GM11168 (cell line): ENCODE results near the gene ABCC8.

ENCODE experiments used
- in situ Hi-C: fragments of 300-500 bp; cut with MboI; formaldehyde crosslinking; loops from one replicate; pipeline ENCODE4 v1.12.0; 2022; ENCODE audit warnings: low sequenced_read_pairs; ENCODE audit not compliant: unreplicated experiment

Gene ABCC8

DNA sequence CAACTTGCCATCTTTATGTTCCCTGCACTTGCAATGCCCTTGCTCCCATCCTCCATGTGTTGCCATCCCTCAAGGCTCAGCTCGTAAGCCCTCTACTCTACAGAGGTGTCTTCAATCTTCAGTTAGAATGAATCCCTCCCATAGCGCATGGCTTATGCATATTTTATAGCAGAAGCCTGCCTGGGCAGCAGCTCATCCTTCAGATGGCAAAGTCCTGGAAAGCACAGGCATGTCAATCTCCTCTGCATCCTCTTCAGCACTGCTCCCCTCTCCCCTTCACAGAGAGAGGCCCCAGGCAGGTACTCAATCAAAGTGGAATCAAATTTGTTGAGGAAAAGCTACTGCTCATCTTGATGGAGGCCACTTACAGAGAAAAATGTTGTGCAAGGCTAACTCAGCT, 31.1 kb upstream of the ABCC8 start:
- in situ Hi-C loops, result loop anchor here (5.0 to 25.0 kb wide), 3 partner anchors 125 to 695 kb away; no protein-coding TSS in a partner anchor

DNA sequence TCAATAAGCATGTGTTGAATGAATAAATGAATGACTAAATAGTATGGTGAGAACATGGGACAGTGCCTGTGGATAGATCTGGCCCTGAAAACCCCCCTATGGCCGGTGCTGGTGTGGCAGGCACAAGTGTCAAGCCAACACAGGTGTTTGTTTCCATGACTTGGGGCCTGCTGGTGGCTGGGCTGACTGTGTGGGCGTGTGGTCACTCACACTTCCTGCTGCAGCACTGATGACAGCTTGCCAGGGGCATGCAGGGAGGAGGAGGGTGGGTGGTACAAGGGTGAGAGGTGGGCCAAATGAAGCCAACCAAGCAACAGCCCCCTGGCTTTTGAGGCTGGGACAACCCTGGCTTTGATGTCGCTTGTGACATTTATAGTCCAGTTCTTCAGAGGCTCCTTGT, 30.3 kb upstream of the ABCC8 start:
- in situ Hi-C loops, result loop anchor here (5.0 to 25.0 kb wide), 3 partner anchors 125 to 695 kb away; no protein-coding TSS in a partner anchor

DNA sequence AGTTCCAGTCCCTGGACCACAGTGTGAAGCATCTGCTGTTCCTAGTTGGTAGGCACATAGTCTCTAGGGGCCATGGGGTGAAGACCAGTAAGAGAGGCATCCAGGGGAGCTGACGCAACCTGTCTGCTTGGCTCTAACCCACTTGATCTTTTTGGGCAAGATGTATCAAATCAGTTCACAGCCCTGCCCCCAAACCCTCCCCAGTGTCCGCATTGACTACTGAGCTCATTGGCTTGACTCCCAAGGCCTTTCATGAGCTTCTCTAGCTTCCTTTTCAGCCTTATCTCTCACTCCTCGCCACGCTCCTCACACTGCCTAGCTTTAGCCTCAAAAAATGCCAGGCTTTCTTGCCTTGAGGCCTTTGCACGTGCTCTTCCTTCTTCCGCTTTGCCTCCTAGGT, 29.7 kb upstream of the ABCC8 start:
- in situ Hi-C loops, result loop anchor here (5.0 to 25.0 kb wide), 3 partner anchors 124 to 694 kb away; no protein-coding TSS in a partner anchor

DNA sequence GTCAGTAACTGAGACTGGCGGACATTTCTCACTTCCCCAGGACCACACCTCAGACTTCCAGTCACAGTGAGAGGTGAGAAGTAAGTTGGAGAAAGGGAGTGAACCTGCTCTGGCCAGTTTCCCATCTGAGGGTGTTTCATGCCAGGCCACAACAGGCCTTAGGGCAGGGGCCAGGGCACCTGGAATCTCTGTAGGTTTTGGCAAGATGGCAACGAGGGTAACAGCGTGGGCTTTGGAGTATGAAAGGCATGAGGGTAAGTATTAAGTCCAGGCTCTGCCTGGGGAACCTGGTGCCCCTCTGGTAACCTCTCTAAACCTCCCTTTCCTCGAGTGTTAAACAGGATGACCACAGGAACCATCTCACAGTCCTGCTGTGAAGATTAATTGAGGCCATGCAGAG, 28.5 kb upstream of the ABCC8 start:
- in situ Hi-C loops, result loop anchor here (5.0 to 25.0 kb wide), 3 partner anchors 123 to 693 kb away; no protein-coding TSS in a partner anchor

DNA sequence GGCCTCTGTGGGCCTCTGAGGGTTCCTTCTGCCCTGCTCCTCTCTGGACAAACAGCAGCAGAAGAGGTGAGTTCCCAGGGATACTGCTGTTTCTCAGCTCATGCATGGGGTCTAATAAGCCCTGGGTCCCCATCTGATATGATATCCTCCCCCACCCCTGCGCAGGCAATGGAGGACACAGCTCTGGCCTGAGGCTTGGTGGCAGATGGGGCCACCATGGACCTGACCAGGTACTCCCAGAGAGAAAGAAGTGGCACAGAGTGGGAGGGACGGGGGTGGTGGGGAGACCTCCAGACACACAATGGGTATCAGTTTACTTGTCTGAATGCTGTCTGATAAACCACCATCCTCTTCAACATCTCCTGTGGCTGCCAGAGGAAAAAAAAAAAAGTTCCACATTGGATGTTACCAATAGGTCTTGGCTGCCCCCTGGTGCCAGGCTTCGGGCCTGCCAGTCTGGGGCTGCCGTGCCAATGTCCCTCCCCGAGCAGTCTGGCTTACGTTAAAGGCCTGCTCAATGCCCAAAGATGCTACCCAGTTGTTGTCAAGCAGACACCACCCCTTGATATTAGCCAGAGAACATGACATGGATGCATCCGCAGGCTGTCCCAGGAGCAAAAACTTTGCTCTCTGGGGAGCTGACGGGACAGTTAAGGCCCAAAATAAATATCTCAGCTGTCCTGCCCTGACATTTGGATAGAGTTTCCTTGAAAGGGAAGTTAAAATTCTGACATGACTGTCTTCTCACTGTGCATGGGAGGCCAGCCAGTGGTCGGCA, 27.9 kb upstream of the ABCC8 start:
- in situ Hi-C loops, result loop anchor here (5.0 to 25.0 kb wide), 3 partner anchors 122 to 692 kb away; no protein-coding TSS in a partner anchor

DNA sequence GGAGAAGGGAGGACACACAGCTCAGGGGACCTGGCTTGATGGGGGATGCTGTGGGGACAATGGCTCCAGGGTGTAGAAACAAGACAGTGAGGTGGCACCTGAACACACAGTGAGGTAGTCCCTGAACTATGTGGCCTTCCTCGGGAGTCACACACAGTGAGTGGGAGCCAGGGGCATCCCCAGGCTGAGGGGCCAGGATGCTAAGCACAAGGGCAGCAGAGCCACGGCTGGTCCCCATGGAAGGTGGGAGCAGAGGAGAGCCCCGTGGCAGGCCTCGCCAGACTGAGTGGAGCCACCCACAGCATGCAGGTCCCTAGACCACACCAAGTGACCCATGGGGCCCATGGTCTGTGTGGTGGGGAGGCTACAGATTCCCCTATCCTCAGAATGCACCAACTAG, 26.0 kb upstream of the ABCC8 start:
- in situ Hi-C loops, result loop anchor here (10.0 to 25.0 kb wide), 2 partner anchors 278 to 690 kb away; no protein-coding TSS in a partner anchor

DNA sequence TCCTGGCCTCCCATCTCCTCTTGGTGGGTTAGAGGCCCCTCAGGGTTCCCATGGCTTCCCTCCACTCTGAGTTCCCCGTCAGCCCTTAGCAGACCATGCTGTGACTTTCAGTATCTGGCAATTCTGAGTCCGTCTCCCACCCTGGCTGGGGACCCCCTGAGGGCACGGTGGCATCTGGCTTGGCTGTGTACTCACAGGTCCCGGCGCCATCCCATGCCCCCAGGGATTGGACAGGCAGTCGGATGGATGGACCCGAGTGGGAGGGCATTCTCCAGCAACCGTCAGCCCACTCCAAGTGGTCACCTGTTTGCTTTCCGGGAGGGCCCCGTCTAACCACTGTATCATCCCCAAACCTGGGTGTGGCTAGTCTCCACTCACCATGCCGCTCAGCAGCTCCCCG, 24.0 kb upstream of the ABCC8 start:
- in situ Hi-C loops, result loop anchor here (10.0 to 25.0 kb wide), 2 partner anchors 276 to 688 kb away; no protein-coding TSS in a partner anchor

DNA sequence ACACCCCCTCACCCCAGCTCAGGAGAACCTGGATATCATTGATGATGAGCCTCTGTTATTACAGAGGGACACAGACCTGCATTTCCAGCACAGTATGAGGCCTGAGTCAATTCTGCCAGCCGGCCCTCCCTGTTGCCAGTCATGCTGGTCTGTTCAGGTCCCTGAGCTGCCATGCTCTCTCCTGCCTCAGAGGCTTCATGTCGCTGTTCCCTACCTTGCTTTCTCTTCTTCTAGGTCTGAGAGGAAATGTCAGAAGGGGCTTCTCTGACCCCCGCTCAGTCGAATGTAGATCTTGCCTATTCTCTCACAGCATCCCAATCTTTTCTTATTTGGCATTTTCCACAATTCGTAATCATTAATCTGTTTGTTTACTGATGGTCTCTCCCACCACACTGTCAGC, 21.8 kb upstream of the ABCC8 start:
- in situ Hi-C loops, result no loop called here

DNA sequence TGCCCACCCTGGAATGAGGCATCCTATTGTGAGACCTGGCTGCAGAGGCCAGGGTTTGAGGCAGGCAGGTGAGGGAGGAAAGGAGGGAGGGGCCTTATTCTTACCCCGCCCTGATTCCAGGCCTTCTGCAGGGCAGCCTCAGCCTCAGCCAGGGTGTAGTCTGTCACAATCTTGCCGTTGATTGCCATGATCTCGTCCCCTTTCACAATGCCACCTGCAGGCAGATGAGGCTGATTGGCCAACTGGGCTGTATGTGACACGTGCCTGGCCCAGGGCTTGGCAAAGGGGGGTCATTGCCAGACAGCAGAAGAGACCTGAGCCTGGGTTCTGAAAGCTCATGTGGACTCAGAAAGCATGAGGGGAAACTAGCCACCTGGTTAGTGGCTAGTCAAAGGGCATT, 21.4 kb upstream of the ABCC8 start:
- in situ Hi-C loops, result no loop called here

DNA sequence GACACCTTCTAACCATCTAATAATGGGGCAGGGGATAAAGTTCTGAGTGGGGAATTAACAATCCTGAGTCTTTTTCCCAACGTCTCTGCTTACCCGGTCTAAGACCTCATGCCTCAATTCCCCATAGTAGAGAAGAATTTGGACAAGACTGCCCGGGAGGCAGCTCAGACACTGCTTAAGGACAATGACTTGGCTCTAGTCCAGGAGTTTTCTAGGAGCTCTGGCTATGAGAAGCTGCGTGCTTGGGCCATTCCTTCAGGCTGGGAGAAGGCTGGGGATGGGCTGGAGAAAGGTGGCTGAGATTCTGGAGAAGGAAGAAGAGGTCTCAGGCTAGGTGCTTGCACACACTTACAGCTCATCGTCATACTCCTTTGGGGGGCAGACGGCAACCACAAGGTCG, 19.8 kb upstream of the ABCC8 start:
- in situ Hi-C loops, result no loop called here

DNA sequence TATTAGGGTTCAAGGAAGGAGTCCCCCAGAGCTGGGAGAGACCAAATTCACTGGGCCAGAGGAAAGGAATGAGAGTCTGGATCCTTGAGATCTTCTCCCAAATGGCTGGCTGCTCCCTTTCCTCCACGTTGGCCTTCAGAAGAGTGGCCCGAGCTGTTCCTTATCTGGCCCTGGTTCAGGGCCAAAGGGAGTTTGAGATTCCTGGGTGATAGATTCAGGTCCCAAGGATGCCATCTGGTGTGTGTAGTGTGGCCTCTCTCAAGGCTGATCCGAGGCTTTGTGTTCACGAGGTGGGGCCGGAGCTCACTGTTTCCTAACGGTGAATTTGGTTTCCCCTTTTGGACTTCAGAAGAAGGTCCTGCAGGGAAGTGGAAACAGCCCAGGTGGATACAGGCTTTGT, 17.4 kb upstream of the ABCC8 start:
- in situ Hi-C loops, result no loop called here

DNA sequence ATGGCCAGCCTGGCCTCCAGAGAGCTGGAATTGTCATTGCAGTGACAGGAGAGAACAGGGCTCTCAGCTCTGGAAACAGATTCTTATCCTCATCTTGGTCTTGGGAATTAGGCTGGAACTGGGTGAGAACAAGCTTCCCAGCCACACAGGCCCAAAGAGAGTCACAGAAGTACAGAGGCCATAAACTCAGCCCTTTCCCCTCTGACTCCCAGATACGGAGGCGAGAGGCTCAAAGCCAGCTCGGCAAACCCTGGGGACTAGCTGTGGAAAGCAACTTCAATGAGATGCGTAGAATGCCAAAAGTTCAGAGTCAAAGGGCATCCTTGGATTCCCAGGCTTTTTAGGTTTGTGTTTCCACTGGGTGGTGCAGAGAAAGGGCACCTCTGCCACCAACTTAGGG, 14.3 kb upstream of the ABCC8 start:
- in situ Hi-C loops, result no loop called here

DNA sequence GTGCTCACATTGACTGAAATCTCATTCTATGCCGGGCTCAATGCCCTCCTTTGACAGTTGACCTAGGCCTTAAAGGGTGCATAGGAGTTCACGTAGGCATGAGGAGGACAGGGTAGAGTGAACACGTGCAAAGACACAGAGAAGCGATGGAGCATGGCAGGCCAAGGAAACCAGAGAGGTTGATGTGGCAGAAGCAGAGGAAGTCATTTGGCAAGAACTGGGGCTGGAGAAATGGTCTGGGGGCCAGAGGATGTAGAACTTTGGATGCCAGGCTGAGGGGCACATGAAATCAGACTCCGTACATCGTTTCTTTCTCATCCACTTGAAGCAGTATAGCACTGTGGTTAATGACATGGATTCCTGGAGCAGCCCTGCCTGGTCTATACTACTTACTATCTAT, 13.6 kb upstream of the ABCC8 start:
- in situ Hi-C loops, result no loop called here

DNA sequence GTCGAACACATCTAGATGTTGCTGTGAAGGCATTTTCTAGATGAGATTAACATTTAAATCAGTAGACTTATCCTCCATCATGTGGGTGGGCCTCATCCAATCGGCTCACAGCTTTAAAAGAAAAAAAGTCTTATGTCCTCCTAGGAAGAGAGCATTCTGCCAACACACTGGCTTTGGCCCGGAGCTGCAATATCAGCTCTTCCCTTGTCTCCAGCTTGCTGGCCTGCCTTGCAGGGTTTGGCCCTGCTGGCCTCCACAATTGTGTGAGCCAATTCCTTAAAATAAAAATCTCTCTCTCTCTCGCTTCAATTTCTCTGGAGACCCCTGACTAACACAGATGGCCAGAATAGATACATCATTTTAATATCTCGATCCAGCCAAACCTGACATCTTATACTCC, 13.1 kb upstream of the ABCC8 start:
- in situ Hi-C loops, result no loop called here

DNA sequence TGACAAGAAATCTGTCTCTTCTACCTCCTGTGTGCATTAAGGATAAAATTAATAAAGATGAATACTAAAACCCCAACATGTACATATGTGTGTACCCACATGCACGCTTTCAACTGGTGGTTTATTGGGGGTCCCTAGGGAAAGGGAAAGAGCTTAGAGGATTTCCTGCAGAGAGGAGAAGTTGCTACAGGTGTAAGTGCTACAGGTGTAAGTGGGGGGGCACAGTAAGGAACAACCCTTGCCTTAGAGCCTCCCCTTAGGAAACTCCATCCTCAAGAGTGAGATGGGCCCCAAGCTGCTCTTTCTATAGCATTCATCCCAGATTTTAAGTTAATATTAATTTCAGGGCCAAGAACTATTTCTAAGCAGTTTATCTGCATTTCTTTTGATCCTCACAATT, 11.9 kb upstream of the ABCC8 start:
- in situ Hi-C loops, result no loop called here

DNA sequence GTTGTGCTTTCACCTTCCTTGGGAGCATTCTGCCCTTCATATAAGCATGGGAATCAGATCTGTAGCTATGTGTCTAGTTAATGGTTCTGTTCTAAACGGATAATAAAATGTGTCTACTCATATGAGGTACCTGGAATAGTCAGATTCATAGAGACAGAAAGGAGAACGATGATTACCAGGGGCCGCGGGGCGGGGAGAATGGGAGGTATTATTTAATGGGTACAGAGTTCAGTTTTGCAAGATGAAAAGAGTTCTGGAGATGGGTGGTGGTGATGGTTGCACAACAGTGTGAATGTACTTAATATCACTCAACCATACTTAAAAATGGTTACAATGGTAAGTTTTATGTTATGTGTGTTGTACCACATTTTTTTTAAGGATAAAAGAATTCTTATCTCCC, 10.0 kb upstream of the ABCC8 start:
- in situ Hi-C loops, result no loop called here

DNA sequence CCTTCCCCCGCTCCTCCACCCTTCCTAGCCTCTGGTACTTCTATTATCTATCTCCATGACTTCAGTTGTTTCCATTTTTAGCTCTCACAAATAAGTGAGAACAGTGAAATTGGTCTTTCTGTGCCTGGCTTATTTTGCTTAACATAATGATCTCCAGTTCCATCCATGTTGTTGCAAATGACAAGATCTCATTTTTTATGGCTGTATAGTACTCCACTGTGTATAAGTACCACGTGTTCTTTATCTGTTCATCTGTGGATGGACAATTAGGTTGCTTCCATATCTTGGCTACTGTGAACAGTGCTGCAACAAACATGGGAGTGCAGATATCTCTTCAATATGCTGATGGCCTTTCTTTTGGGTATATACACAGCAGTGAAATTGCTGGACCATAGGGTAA, 6.9 kb upstream of the ABCC8 start:
- in situ Hi-C loops, result no loop called here

DNA sequence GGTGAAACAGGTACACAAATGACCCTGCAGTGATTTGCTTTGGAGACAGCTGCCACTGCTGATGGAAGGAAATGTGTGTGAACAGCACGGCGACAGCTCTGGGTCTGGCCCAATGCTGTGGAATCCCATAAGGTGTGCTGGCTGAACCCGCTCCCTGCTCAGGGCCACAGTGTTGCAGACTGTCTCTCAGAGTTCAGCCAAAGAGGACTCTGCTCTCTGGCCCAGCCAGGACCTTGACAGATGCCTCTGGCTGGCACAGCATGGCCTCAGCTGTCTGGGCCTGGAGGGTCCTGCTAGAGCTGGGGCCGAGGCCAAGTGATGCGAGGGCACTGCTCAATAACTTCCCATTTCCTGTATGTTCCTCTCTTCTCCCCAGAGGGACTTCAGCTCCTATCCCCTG, 5.3 kb upstream of the ABCC8 start:
- in situ Hi-C loops, result no loop called here

DNA sequence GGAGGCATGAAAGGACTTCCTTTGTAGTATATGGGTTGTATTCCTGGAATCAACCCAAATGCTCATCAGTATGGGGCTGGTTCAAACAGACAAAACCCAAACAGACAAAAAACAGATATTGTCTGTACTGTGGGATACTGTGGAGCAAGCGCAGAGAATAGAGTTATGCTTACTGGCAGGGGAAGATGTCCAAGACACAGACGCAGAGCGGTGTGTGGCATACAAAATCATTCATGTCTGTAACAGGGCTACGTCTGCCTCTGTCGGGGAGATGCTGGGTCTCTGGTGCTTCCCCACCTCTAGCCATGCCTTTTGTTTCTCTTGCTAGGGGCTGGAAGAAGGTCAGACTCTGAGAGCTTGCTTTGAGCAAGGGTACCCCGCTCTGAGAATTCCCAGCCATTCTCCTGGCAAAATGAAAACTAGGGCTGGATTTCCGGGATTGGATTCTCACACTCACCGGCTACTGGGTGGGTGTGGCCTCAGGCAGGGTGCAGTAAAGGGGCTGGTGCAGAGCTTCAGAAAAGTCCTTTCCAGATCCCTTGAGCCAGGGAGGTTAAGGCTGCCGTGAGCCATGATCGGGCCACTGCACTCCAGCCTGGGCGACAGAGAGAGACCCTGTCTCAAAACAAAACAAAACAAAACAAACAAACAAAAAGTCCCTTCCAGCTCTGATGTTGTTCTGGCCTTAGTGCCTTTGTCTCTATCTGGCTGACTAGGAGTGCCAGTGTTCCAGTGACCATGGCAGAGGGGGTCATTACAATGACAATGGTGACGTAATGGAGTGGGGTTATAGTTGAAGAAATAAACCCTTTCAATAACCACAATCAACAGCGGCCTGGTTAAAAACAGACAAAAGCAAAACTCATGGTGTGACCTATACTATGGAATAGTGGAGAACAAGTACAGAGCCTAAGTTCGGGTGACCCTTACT, 2.9 kb upstream of the ABCC8 start:
- in situ Hi-C loops, result no loop called here

DNA sequence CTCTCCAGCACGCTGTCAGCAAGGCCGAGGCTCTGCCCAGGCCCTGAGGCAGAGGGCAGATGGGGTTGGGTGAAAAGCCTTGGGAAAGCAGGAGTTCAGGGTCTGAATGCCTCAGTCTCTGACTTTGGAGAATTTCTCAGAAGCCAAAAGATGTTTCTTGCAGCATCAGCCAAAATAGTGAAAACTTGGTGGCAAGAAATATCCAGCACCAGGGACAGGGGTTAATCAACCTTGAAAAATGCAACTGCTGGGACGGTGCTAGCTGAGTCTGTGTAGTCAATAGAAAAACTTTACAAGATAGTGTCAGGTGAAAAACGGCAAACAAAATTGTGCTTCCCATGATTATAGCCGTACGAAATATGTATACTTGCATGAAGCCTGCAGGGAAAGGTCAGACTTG, 1.4 kb upstream of the ABCC8 start:
- in situ Hi-C loops, result no loop called here

DNA sequence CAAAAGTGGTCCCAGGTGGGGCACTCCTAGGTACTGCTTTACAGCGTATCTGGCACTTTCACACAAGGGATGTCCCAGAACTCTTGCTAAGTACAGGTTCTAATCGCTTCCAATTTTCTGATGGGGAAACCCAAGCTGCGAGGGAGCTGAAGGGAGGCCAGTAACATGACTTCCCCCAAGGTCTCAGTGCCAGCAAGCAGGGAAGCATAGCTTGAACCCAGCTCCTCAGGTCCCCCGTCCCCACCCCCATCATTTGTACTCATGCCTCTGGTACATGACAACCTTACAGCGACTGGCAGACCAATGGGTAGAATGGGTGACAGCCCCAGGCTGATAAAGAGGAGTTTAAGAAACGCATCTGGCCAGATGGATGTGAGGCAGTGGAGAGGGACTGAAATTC, 716 bp upstream of the ABCC8 start:
- in situ Hi-C loops, result no loop called here
